Measurements from ENCODE around the gene CAPN10. TPM values are rescaled to one million over a fixed set of nuclear protein-coding genes. Genes with fewer than 3 reads are reported as not detected.
A peak's percentile ranks its signal among the peaks of the same experiment; 100 is the strongest.

Gene CAPN10
- total and polyA plus RNA-seq, 5 donors = 21.2 to 44.3 (median 36.9) TPM

GRCh38 chr2:240585681-240586197 lies 795 bp upstream of the CAPN10 start:
- intact Hi-C loops (cut with DNase I) = no loop called here
- H3K9me3 ChIP-seq (ENCODE audit: control insufficient read depth, low read length) = no peaks in the 10 kb centered on the region
- H3K4me1 ChIP-seq (ENCODE audit: control insufficient read depth, insufficient read depth, low read length) = peaks cover 15% of the 10 kb centered on the region
- H3K27me3 ChIP-seq (ENCODE audit: control insufficient read depth, insufficient read depth) = no peaks in the 10 kb centered on the region
- peak in 2 of 3 donors; percentile 37 to 39 for DNase-seq
- peak overlapping the region; percentile 54 for H3K27ac ChIP-seq (ENCODE audit: low read length)
- peak overlapping the region; percentile 79 for H3K4me3 ChIP-seq (ENCODE audit: low read length)
- ATAC-seq = no peak
- WGBS = 3% methylated on average over 20 of the region's 20 CpGs

- peak in 1 of 3 donors; percentile 38 for DNase-seq
- peak in 1 of 2 donors; percentile 23 for ATAC-seq
- no peaks in the 10 kb centered on the region for H3K27me3 ChIP-seq (ENCODE audit: control insufficient read depth, insufficient read depth)
- intact Hi-C loops (cut with DNase I) = no loop called here
- H3K27ac ChIP-seq (ENCODE audit: low read length) = peak overlapping the region; percentile 28
- H3K4me1 ChIP-seq (ENCODE audit: control insufficient read depth, insufficient read depth, low read length) = peaks cover 15% of the 10 kb centered on the region
- H3K9me3 ChIP-seq (ENCODE audit: control insufficient read depth, low read length) = no peaks in the 10 kb centered on the region
- 3% methylated on average over 62 of the region's 62 CpGs for WGBS
- H3K4me3 ChIP-seq (ENCODE audit: low read length) = peak overlapping the region; percentile 79
These were observed 626 bp downstream of the CAPN10 start for GRCh38 chr2:240586919-240587800.

GRCh38 chr2:240588006-240588655 lies 1.6 kb downstream of the CAPN10 start:
- DNase-seq = peak in 2 of 3 donors; percentile 11 to 12
- H3K27me3 ChIP-seq (ENCODE audit: control insufficient read depth, insufficient read depth) = no peaks in the 10 kb centered on the region
- intact Hi-C loops (cut with DNase I) = no loop called here
- no peak overlapping the region for H3K27ac ChIP-seq (ENCODE audit: low read length)
- 81% methylated on average over 10 of the region's 10 CpGs for WGBS
- H3K4me3 ChIP-seq (ENCODE audit: low read length) = no peak overlapping the region
- H3K4me1 ChIP-seq (ENCODE audit: control insufficient read depth, insufficient read depth, low read length) = peaks cover 15% of the 10 kb centered on the region
- no peaks in the 10 kb centered on the region for H3K9me3 ChIP-seq (ENCODE audit: control insufficient read depth, low read length)
- no peak for ATAC-seq

- Histone ChIP-seq H3K4me3 (ENCODE audit: low read length) (no peak overlapping the region), H3K4me1 (ENCODE audit: control insufficient read depth, insufficient read depth, low read length) (peaks cover 15% of the 10 kb centered on the region), H3K27me3 (ENCODE audit: control insufficient read depth, insufficient read depth) (no peaks in the 10 kb centered on the region), H3K27ac (ENCODE audit: low read length) (no peak overlapping the region), H3K9me3 (ENCODE audit: control insufficient read depth, low read length) (no peaks in the 10 kb centered on the region)
- peak in 1 of 3 donors; percentile 9 for DNase-seq
- ATAC-seq = no peak
- intact Hi-C loops (cut with DNase I) = no loop called here
- 85% methylated on average over 4 of the region's 4 CpGs for WGBS
These were observed 2.1 kb downstream of the CAPN10 start for GRCh38 chr2:240588669-240589068.

GRCh38 chr2:240589375-240589774 lies 2.8 kb downstream of the CAPN10 start:
- Histone ChIP-seq H3K4me1 (ENCODE audit: control insufficient read depth, insufficient read depth, low read length) (peaks cover 15% of the 10 kb centered on the region), H3K27me3 (ENCODE audit: control insufficient read depth, insufficient read depth) (no peaks in the 10 kb centered on the region), H3K9me3 (ENCODE audit: control insufficient read depth, low read length) (no peaks in the 10 kb centered on the region), H3K4me3 (ENCODE audit: low read length) (no peak overlapping the region), H3K27ac (ENCODE audit: low read length) (no peak overlapping the region)
- no peak for ATAC-seq
- 87% methylated on average over 14 of the region's 14 CpGs for WGBS
- peak; percentile 3 to 28 (median 26) for DNase-seq
- intact Hi-C loops (cut with DNase I) = no loop called here

- WGBS = 75% methylated on average over 16 of the region's 16 CpGs
- ATAC-seq = no peak
- Histone ChIP-seq H3K27me3 (ENCODE audit: control insufficient read depth, insufficient read depth) (no peaks in the 10 kb centered on the region), H3K4me1 (ENCODE audit: control insufficient read depth, insufficient read depth, low read length) (peaks cover 9% of the 10 kb centered on the region), H3K4me3 (ENCODE audit: low read length) (no peak overlapping the region), H3K27ac (ENCODE audit: low read length) (no peak overlapping the region), H3K9me3 (ENCODE audit: control insufficient read depth, low read length) (no peaks in the 10 kb centered on the region)
- DNase-seq = peak in 2 of 3 donors; percentile 8 to 41
- intact Hi-C loops (cut with DNase I) = no loop called here
These were observed 3.5 kb downstream of the CAPN10 start for GRCh38 chr2:240589850-240590525.

GRCh38 chr2:240590681-240591111 lies 4.2 kb downstream of the CAPN10 start:
- ATAC-seq (no peak), DNase-seq (peak; percentile 15 to 53 (median 38))
- Histone ChIP-seq H3K4me3 (ENCODE audit: low read length) (no peak overlapping the region), H3K27me3 (ENCODE audit: control insufficient read depth, insufficient read depth) (no peaks in the 10 kb centered on the region), H3K27ac (ENCODE audit: low read length) (no peak overlapping the region), H3K9me3 (ENCODE audit: control insufficient read depth, low read length) (no peaks in the 10 kb centered on the region), H3K4me1 (ENCODE audit: control insufficient read depth, insufficient read depth, low read length) (peaks cover 6% of the 10 kb centered on the region)
- WGBS = 95% methylated on average over 21 of the region's 21 CpGs
- intact Hi-C loops (cut with DNase I) = no loop called here

- Histone ChIP-seq H3K27me3 (ENCODE audit: control insufficient read depth, insufficient read depth) (no peaks in the 10 kb centered on the region), H3K4me1 (ENCODE audit: control insufficient read depth, insufficient read depth, low read length) (peaks cover 6% of the 10 kb centered on the region), H3K9me3 (ENCODE audit: control insufficient read depth, low read length) (no peaks in the 10 kb centered on the region), H3K4me3 (ENCODE audit: low read length) (no peak overlapping the region), H3K27ac (ENCODE audit: low read length) (no peak overlapping the region)
- intact Hi-C loops (cut with DNase I) = no loop called here
- DNase-seq (peak in 1 of 3 donors; percentile 8), ATAC-seq (no peak)
- 83% methylated on average over 6 of the region's 6 CpGs for WGBS
These were observed 4.7 kb downstream of the CAPN10 start for GRCh38 chr2:240591226-240591625.

- no peak overlapping the region for H3K27ac ChIP-seq (ENCODE audit: low read length)
- ATAC-seq = no peak
- peak in 1 of 3 donors; percentile 26 for DNase-seq
- intact Hi-C loops (cut with DNase I) = no loop called here
- 94% methylated on average over 13 of the region's 13 CpGs for WGBS
- H3K27me3 ChIP-seq (ENCODE audit: control insufficient read depth, insufficient read depth) = no peaks in the 10 kb centered on the region
- H3K9me3 ChIP-seq (ENCODE audit: control insufficient read depth, low read length) = no peaks in the 10 kb centered on the region
- peaks cover 6% of the 10 kb centered on the region for H3K4me1 ChIP-seq (ENCODE audit: control insufficient read depth, insufficient read depth, low read length)
- H3K4me3 ChIP-seq (ENCODE audit: low read length) = no peak overlapping the region
These were observed 5.2 kb downstream of the CAPN10 start for GRCh38 chr2:240591784-240592183.

- DNase-seq (peak; percentile 17 to 76 (median 60)), ATAC-seq (peak in 1 of 2 donors; percentile 5)
- intact Hi-C loops (cut with DNase I) = no loop called here
- Histone ChIP-seq H3K4me3 (ENCODE audit: low read length) (no peak overlapping the region), H3K27ac (ENCODE audit: low read length) (peak overlapping the region; percentile 4), H3K4me1 (ENCODE audit: control insufficient read depth, insufficient read depth, low read length) (no peaks in the 10 kb centered on the region), H3K9me3 (ENCODE audit: control insufficient read depth, low read length) (no peaks in the 10 kb centered on the region), H3K27me3 (ENCODE audit: control insufficient read depth, insufficient read depth) (no peaks in the 10 kb centered on the region)
- 84% methylated on average over 20 of the region's 20 CpGs for WGBS
These were observed 6.6 kb downstream of the CAPN10 start for GRCh38 chr2:240593026-240593702.

Measured in right cardiac atrium (tissue), 5 donors.